ENCODE measurements around the gene CLDN4.

The CLDN4 gene, protein sequence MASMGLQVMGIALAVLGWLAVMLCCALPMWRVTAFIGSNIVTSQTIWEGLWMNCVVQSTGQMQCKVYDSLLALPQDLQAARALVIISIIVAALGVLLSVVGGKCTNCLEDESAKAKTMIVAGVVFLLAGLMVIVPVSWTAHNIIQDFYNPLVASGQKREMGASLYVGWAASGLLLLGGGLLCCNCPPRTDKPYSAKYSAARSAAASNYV

DNA sequence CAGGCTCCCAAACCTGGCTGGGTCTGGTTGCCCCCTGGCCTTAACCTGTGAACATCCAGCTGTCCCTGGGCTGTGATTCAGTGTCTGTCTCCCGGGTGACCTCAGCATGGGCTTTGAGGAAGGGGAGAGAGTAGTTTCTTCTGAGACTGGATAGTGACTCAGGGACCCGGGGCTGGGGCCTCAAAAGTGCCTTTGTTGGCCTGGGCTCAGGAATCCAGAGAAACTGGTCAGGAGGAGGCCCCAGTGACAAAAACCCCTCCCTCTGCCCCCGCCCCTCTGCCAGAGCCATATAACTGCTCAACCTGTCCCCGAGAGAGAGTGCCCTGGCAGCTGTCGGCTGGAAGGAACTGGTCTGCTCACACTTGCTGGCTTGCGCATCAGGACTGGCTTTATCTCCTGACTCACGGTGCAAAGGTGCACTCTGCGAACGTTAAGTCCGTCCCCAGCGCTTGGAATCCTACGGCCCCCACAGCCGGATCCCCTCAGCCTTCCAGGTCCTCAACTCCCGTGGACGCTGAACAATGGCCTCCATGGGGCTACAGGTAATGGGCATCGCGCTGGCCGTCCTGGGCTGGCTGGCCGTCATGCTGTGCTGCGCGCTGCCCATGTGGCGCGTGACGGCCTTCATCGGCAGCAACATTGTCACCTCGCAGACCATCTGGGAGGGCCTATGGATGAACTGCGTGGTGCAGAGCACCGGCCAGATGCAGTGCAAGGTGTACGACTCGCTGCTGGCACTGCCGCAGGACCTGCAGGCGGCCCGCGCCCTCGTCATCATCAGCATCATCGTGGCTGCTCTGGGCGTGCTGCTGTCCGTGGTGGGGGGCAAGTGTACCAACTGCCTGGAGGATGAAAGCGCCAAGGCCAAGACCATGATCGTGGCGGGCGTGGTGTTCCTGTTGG lies at the start of gene CLDN4:
Gene CLDN4 (plus strand): TSS at position 316 of the 903 bp plus-strand sequence. CDS start 206 bp downstream, at position 522.
- TF ChIP-seq, protein P1, sequence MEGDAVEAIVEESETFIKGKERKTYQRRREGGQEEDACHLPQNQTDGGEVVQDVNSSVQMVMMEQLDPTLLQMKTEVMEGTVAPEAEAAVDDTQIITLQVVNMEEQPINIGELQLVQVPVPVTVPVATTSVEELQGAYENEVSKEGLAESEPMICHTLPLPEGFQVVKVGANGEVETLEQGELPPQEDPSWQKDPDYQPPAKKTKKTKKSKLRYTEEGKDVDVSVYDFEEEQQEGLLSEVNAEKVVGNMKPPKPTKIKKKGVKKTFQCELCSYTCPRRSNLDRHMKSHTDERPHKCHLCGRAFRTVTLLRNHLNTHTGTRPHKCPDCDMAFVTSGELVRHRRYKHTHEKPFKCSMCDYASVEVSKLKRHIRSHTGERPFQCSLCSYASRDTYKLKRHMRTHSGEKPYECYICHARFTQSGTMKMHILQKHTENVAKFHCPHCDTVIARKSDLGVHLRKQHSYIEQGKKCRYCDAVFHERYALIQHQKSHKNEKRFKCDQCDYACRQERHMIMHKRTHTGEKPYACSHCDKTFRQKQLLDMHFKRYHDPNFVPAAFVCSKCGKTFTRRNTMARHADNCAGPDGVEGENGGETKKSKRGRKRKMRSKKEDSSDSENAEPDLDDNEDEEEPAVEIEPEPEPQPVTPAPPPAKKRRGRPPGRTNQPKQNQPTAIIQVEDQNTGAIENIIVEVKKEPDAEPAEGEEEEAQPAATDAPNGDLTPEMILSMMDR (IDR thresholded peaks at IDR 0.05) = no peak

DNA sequence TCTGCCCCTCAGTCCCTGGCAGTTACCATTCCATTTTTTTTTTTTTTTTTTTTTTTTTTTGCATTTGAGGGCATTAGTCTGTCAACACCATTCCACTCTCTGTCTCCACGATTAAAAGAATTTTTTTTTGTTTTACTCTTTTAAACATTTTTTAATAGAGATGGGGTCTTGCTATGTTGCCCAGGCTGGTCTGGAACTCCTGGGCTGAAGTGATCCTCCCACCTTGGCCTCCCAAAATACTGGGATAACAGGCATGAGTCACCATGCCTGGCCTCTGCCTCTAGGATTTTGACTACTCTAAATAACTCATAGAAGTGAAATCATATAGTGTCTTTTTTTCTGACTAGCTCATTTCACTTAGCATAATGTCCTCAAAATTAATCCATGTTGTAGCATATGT lies 44.2 kb upstream of the CLDN4 start:
- TF ChIP-seq, protein P1 (IDR thresholded peaks at IDR 0.05) = no peak

DNA sequence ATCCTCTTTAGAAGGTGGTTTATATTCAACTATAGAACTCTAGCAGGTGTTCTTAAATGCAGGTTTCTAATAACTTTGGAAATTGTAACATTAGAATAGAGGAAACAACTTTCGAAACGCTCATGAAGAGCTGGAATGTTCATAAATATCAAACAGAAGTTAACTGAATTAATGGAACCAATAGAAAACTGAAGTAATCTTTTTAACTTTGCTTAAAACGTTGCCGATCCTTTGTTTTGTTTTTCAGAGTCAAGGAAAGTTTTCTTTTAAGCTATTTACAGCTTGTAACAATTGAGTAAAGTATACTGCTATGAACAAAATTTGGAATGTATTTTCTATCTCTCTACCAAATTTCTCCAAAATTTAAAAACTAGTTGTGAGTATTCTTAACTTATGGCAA lies 41.7 kb upstream of the CLDN4 start:
- TF ChIP-seq, protein P1 (IDR thresholded peaks at IDR 0.05) = no peak

DNA sequence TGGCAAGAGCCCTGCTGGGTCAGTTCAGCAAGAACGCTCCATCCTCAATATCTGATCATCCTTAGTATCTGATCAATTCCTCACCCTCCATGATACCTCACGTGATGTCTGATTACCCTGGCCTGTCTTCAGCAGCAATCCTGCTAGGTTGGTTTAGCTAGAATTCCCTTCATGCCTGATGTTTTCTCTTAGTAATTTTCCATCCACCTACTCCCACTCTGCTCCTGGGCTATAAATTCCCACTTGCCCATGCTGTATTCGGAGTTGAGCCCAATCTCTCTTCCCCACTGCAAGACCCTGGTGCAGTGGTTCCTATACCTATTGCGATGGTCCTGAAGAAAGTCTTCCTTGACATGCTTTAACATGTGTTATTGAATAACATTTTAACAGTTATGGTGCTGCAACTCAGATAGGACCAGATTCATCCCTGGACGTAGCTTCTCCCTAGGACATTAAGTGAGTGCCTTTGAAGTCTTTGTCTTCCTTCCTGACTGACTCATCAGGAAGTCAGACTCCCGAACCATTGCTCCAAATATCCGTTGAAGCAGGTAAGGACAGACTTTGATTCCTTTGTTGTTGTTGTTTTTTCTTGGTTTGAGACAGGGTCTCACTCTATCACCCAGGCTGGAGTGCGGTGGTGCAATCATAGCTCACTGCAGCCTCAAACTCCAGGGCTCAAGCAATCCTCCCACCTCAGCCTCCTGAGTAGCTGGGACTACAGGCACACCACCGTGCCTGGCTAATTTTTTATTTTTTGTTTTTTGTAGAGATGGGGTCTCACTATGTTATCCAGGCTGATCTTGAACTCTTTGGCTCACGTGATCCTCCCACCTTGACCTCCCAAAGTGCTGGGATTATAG lies 31.3 kb upstream of the CLDN4 start:
- TF ChIP-seq, protein P1 (IDR thresholded peaks at IDR 0.05) = no peak

DNA sequence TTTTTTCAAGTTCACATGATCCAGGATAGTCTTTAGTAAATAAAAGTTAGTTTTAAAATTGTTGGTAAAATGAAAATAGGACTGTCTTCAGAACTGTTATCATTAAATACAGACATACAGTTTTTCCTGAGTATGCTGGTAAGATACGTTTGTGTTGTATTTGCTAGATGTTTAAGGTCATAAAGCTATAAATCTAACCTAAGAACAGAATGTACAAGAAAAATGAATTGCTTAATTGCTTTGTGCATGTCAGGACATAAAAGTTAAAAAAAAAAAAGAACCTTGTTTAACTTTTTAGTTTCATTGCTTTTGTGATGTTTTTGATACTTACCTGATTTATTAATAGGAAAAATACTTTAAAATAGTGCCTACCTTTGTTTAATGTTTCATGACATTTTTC lies 29.2 kb upstream of the CLDN4 start:
- TF ChIP-seq, protein P1 (IDR thresholded peaks at IDR 0.05) = no peak

DNA sequence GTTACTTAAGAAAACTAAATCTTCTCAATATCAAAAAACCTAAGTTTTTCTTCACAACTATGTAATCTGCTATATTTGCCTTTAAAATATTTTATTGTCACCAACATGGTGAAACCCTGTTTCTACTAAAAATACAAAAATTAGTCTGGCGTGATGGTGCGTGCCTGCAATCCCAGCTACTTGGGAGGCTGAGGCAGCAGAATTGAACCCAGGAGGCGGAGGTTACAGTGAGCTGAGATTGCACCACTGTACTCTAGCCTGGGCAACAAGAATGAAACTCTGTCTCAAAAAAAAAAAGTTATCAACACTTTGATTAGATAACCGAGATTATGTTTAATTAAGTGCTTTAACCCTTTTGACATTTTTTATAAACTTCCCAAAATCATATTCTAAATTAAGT lies 28.3 kb upstream of the CLDN4 start:
- TF ChIP-seq, protein P1 (IDR thresholded peaks at IDR 0.05) = no peak

DNA sequence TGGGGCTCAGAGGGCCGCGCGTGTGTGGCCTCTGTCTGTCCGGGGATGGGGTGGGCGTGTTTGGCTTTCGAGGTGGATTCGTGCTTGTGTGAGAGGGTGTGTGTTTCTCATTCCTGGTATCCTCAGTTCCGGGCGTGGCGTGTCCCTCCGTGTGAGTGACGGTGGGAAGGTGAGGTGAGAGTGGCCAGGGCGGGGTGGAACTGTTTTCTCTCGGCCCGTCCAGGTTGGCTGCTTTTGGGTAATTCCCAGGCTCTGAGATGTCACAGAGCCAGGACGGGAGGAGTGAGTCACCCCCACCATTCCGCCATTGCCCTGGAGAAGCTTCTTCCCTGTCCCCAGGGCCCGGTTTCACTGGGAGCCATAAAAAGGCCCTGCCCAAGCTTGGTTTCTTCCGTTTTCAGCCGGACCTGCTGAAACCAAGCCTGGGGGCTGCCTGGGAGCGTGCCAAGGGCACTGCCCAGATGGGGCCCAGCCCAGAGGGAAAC lies 21.3 kb upstream of the CLDN4 start:
- TF ChIP-seq, protein P1 (IDR thresholded peaks at IDR 0.05) = no peak

Measured in LNCAP (cell line).